HG03469 (cell line): ENCODE measurements around the gene ELMO2.
"Not testable (repeated sequence)": the region's sequence is repeated elsewhere in the genome, so short reads cannot be mapped to it uniquely, and the experiment has no call there.

Experiments used
- ATAC-seq: cut with Tn5 transposase; IDR thresholded peaks from one replicate; pipeline ENCODE4 v1.9.1; 2021; ENCODE audit warnings: mild to moderate bottlenecking, moderate library complexity, moderate number of reproducible peaks; ENCODE audit not compliant: unreplicated experiment

ELMO2 gene

GRCh38 chr20:46406986-46407670 lies 713 bp upstream of the ELMO2 start:
- ATAC-seq = peak; percentile 33

DNA sequence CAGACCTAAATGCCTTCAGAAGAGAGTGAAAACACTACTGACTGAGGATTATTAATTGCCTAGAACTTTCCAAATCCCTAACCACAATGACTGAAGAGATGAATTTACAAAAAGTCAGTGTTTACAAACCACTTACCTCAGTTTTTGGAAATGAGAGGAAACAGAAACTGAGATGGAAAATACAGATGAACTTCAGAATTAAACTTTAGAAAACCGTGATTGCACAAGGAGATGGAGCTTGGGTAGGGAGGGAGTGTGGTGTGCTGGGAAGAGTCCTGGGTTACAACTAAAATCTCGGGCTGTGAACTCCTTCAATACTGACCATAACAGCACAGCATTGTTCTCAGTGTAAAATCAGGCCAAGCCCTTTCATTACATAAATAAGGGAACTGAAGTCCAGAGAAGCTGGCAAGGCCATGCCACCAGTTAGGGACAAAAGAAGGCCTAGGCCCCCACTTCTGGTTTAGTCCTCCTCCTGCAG lies 4.0 kb downstream of the ELMO2 start:
- ATAC-seq = no peak

GRCh38 chr20:46401478-46401860 lies 4.9 kb downstream of the ELMO2 start:
- no peak for ATAC-seq

DNA sequence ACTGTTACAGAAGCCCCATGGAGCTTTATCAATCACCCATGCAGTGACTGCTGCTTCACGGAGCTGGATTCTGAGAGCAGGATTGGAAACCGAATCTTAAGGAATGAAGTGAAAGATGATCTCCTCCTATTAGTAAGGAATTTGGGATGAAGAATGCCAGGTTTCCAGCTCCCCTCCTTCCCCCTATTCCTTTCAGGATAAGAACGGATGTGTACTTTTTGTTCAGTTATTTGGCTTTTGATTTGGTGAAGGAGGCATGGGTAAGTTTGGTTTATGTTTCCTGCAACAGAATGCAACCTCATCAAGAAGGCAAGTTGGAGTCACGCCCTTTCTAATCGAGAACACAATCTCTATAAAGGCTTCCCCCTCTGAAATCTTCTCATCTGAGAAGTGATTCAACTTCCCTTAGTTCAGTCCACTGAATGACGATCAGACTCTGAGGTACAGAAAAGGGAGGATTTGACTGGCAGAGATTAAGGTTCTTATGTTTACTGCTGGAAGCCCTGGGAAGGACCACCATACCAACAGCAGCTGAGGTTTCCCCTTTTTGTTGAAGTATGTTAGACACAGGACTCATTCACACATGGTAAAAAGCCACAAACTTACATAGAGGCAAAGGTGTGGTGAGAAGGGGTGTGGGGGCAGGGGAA lies 5.5 kb downstream of the ELMO2 start:
- no peak for ATAC-seq

GRCh38 chr20:46400253-46400652 lies 6.2 kb downstream of the ELMO2 start:
- ATAC-seq = no peak

DNA sequence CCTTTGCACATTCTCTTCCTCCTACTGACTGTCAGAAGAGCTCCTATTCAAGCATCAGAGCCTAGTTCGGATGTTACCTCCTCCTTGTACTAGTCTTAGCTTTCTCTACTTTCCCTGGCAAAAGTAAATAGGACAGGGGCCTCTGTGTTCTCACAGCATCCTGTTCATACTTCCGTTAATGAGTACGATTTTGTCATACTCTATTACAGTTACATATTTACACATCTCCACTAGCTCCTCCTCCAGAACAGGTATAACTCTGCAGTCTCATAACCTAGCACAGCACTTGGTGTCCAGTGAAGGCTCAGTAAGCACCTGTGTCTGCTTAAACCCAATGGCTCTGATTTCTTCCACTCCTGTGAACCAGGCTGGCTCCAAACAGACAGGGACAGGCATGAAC lies 7.0 kb downstream of the ELMO2 start:
- ATAC-seq = no peak

- no peak for ATAC-seq
These were observed 7.5 kb downstream of the ELMO2 start for GRCh38 chr20:46398963-46399362.

DNA sequence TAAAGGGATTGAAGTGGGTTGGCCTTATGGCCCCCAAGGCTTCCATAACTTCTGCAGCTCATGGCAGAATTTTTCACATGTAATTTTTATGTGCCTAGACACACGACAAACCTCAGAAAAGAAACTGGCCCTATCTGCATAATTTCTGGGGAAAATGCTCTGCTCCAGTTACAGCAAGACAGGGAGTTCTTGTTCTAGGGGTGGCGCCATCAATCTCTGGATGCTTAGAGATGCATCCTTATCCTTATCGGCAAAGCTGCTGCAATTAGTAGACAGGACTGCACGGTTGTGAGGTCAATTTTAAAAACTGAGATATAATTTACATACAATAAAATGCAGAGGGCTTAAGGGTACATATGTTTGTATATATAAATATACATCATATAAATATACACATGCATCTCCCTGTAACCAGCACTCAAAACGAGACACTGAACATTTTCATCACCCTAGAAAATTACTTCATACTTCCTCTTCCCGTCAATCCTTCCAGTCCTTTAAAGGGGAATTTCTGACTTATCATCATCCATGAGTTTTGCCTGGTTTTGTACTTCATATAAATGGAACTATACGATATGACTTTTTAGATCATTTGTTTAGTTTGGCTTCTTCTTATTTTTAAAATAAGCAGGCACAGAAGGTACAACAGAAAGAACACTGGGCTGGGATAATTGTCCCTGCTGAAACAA lies 10.2 kb downstream of the ELMO2 start:
- no peak for ATAC-seq

- no peak for ATAC-seq
These were observed 11.3 kb downstream of the ELMO2 start for GRCh38 chr20:46394872-46395760.

DNA sequence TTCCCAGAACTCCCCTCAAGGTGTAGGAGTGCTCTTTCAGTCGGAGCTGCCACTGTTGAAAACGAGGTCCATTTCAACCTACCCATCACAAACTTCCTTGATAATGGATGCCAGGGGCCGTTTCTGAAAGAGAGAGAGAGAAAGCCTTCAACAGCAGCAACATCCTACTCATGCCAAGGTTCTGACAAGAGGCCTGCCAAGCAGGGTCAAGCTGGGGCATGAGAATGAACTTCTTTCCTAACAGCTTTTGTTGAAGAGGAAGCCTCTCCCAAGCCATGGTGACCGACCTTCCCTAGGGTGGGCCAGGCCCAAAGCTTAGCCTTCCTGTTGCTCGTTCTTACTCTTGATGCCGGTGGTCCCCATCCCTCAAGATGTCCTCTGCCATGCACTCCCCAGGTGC lies 12.4 kb downstream of the ELMO2 start:
- no peak for ATAC-seq

- no peak for ATAC-seq
These were observed 17.5 kb downstream of the ELMO2 start for GRCh38 chr20:46388937-46389336.

DNA sequence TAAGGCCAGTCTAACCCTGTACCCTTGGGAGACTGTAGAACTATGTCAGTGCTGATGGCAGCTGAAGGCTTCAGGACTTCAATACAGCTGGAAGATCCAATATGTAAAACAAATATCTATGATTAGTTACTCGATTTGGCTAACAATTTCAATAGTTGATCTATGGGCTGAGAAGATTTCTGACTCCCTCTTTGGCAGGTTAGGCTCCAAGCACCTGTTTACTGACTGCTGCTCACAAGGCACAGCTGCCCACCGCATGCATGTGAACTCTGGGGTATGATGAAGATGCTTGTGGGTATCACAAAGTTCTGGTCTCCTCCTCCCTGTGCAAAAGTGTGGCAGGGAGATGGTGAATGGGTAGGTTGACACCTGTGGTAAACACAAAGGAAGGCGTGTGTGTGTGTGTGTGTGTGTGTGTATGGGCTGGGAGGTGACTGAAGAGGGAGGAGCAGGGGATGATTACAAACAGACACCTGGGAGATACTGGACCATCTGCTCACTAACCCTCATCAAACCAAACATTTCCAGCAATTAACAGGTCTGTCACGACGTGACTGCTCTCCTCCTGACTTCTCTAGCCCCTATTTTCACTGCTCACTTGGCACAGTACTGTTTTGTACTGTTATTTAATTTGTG lies 18.1 kb downstream of the ELMO2 start:
- no peak for ATAC-seq

GRCh38 chr20:46387054-46387453 lies 19.4 kb downstream of the ELMO2 start:
- not testable (repeated sequence) for ATAC-seq

- no peak for ATAC-seq
These were observed 27.9 kb downstream of the ELMO2 start for GRCh38 chr20:46378412-46379009.

- ATAC-seq = no peak
These were observed 28.9 kb downstream of the ELMO2 start for GRCh38 chr20:46377518-46377917.

DNA sequence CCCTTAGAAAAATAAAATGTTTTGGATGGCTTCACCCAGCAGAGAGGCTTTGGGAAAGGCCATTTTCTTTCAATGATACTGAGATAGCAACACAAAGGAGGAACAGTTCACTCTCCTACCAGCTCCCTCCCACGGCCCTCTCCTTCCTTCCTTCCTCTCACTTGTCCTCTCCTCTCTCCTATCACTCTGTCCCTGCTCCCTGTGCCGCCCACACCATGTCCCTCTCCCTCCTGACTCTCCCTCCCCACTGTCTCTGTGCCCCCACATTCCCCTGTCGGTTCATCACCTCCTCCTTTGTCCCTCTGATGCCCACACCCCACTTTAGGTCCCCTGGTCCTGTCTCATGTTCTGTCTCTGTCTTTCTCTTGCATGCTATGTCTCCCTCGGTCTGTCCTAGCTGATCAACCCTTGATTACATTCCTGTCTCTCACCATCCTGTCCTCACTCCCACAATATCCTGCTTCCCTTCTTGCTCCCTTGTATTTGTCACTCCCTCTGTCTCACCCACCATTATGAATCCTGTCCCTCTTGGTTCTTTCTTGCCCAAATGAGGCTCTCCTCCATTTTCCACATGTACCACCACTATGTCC lies 30.1 kb downstream of the ELMO2 start:
- no peak for ATAC-seq

DNA sequence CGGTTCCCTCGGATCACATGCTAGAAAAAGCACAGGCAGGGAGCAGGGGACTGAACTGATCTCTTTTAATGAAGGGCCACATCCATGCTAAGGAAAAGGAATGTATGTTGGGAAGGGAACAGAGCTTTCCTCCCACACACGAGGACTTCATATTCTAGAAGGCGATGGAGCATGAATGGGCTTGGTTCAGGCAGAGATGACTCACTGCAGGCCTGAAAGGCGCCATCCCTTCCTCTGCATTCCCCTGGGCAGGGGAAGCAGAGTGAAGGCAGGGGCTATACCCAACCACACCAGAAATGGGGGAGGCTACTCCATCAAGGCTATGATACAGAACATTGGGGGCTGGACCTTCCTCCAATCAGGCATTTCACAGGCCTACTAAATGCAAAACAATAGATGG lies 30.6 kb downstream of the ELMO2 start:
- no peak for ATAC-seq

- ATAC-seq = no peak
These were observed 32.0 kb downstream of the ELMO2 start for GRCh38 chr20:46374383-46374782.

DNA sequence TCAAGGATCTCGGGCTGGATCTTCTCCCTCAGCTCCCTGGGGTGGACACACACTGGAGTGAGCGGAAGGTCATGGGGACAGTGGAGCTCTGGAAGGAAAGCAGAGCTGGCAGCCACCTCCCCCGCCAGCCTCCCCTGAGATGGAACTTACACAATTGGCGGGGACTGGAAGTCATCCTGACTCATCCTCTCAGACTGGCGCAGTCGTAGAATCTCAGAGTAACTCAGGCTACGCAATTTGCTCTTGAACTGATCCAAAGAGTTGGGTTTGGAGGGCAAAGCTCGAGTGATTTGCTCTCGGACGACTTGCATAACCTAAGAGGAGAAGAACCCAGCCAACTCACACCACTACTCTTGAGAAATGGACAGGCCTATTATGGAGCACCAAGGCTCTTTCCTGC lies 34.8 kb downstream of the ELMO2 start:
- no peak for ATAC-seq

DNA sequence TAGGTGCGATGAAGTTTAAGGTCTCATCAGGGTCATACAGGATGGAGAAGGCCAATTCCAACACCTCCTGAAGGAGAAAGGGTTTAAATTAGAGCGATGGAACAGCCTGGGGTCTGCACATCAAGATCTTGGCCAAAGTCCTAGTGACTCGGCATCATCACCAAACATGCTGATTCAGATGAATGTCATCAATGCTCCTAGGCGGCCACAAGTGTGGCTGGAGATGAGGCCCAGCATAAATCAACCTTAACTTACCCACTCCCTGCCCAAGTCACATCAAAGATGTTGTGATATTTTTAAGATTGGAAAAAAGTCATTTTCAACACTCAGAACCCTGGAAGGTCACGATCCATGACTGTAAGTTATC lies 37.5 kb downstream of the ELMO2 start:
- no peak for ATAC-seq
